PC-3 (cell line): Measurements from ENCODE around the gene TMEM184A. TPM values are rescaled to one million over a fixed set of nuclear protein-coding genes. Genes with fewer than 3 reads are reported as not detected.

Experiments
- ATAC-seq: fragments of 200-7000 bp; cut with Tn5 transposase; 2 replicates; pipeline ENCODE4 v1.9.1; 2020; ENCODE audit warnings: mild to moderate bottlenecking, moderate library complexity
- BruUV-seq: library from RNA; stranded (reverse); fragments of 400-500 nt; replicated peaks from 2 replicates; lab custom pipeline; 2021; lab: Mats Ljungman, UMichigan
- CTCF ChIA-PET: fragments of 300-600 bp; sonication (Branson Sonifier 250); formaldehyde crosslinking; loops from one replicate; lab custom pipeline; 2022; ENCODE audit warnings: antibody characterized with exemption; lab: Charles Lee
- POLR2A ChIA-PET: fragments of 300-600 bp; sonication (Branson Sonifier 250); formaldehyde crosslinking; loops from one replicate; lab custom pipeline; 2022; ENCODE audit warnings: antibody characterized with exemption; ENCODE audit not compliant: unreplicated experiment; lab: Charles Lee
- DNase-seq: peaks from one replicate; pipeline ENCODE4 v3.0.0-alpha.2; 2015
- H2AFZ ChIP-seq: fragments of 300-600 bp; sonication (generic); 2 replicates; pipeline ENCODE4 v1.6.0; 2016; ENCODE audit warnings: antibody characterized with exemption, low read length
- H3F3A ChIP-seq: fragments of 300-600 bp; sonication (generic); one replicate; pipeline ENCODE4 v1.6.0; 2017; ENCODE audit warnings: antibody characterized with exemption, low read length, control low read depth, mild to moderate bottlenecking; ENCODE audit not compliant: unreplicated experiment
- H3K27ac ChIP-seq: fragments of 300-600 bp; sonication (generic); 2 replicates; pipeline ENCODE4 v1.5.1; 2016; ENCODE audit warnings: mild to moderate bottlenecking, low read length
- H3K27me3 ChIP-seq: fragments of 300-600 bp; sonication (generic); 2 replicates; pipeline ENCODE4 v1.6.1; 2016; ENCODE audit warnings: low read length, mixed read lengths
- H3K36me3 ChIP-seq: fragments of 300-600 bp; sonication (generic); 2 replicates; pipeline ENCODE4 v1.6.1; 2016; ENCODE audit warnings: low read depth, mixed run types, low read length, mixed read lengths
- H3K4me1 ChIP-seq: fragments of 300-600 bp; sonication (generic); 2 replicates; pipeline ENCODE4 v1.5.1; 2016; ENCODE audit warnings: low read length; ENCODE audit not compliant: insufficient read depth
- H3K4me2 ChIP-seq: fragments of 300-600 bp; sonication (generic); 2 replicates; pipeline ENCODE4 v1.6.0; 2016; ENCODE audit warnings: low read length
- H3K4me3 ChIP-seq: fragments of 300-600 bp; sonication (generic); 2 replicates; pipeline ENCODE4 v1.5.1; 2016; ENCODE audit warnings: mild to moderate bottlenecking, low read length, mixed read lengths
- H3K79me2 ChIP-seq: fragments of 300-600 bp; sonication (generic); 2 replicates; pipeline ENCODE4 v1.6.1; 2017; ENCODE audit warnings: low read length, mixed read lengths
- H3K9ac ChIP-seq: fragments of 300-600 bp; sonication (generic); 2 replicates; pipeline ENCODE4 v1.6.0; 2016; ENCODE audit warnings: mild to moderate bottlenecking, low read length
- H3K9me2 ChIP-seq: fragments of 300-600 bp; sonication (generic); replicated peaks from 2 replicates; pipeline ENCODE4 v1.6.1; 2016; ENCODE audit warnings: mixed run types, low read length, mixed read lengths
- H3K9me3 ChIP-seq: fragments of 300-600 bp; sonication (generic); 2 replicates; pipeline ENCODE4 v1.6.1; 2016; ENCODE audit warnings: low read length, mixed read lengths
- H4K20me1 ChIP-seq: fragments of 300-600 bp; sonication (generic); 2 replicates; pipeline ENCODE4 v1.6.1; 2016; ENCODE audit warnings: low read length, mixed read lengths
- CTCF ChIP-seq: fragments of 300-600 bp; sonication (generic); conservative IDR thresholded peaks from 2 replicates; pipeline ENCODE4 v1.5.1; 2017; ENCODE audit warnings: antibody characterized with exemption, low read depth, mild to moderate bottlenecking, low read length
- EZH2 ChIP-seq: fragments of 300-600 bp; sonication (generic); IDR thresholded peaks from one replicate; pipeline ENCODE4 v1.6.1; 2017; ENCODE audit warnings: antibody characterized with exemption, mild to moderate bottlenecking, low read length; ENCODE audit not compliant: unreplicated experiment
- EZH2phosphoT487 ChIP-seq: fragments of 300-600 bp; sonication (generic); IDR thresholded peaks from 2 replicates; pipeline ENCODE4 v1.6.1; 2018; ENCODE audit warnings: mild to moderate bottlenecking, antibody characterized with exemption, low read length, borderline replicate concordance
- intact Hi-C: fragments of 100-400 bp; cut with micrococcal nuclease; formaldehyde crosslinking; loops from 2 replicates; pipeline ENCODE4 v1.9.0; 2023
- total RNA-seq: library from RNA; depleted of rRNA; stranded (reverse); fragments of >200 nt; gene quantifications from 2 replicates; pipeline ENCODE4 v1.2.3, GENCODE V29; 2014

Gene TMEM184A
- total RNA-seq, 1 experiment from 2014 or later, result 23.1 TPM

- POLR2A ChIA-PET, result no interaction called here
- intact Hi-C loops, result no loop called here
- no peak overlapping the region for H3K4me2 ChIP-seq
- H2AFZ ChIP-seq, result no peak overlapping the region
- H3K9ac ChIP-seq, result no peak overlapping the region
- H3K4me1 ChIP-seq, result peaks cover 21% of the 10 kb centered on the region
- no peaks in the 10 kb centered on the region for H3K27me3 ChIP-seq
- no peaks in the 10 kb centered on the region for H3K36me3 ChIP-seq
- H4K20me1 ChIP-seq, result no peaks in the 10 kb centered on the region
- ATAC-seq (no peak), DNase-seq (no peak)
- no TSS peak for BruUV-seq
- H3F3A ChIP-seq, result no peaks in the 10 kb centered on the region
- H3K4me3 ChIP-seq, result no peak overlapping the region
- TF ChIP-seq EZH2phosphoT487 (no peak), CTCF (no peak), EZH2 (no peak)
- no peaks in the 10 kb centered on the region for H3K79me2 ChIP-seq
- H3K9me3 ChIP-seq, result no peaks in the 10 kb centered on the region
- CTCF ChIA-PET, result no interaction called here
- no peaks in the 10 kb centered on the region for H3K9me2 ChIP-seq
- no peak overlapping the region for H3K27ac ChIP-seq
Observed at GRCh38 chr7:1514995-1515401, 41.0 kb downstream of the TMEM184A start.

- DNase-seq, result no peak
- H3K4me3 ChIP-seq, result no peak overlapping the region
- no peak overlapping the region for H3K27ac ChIP-seq
- intact Hi-C loops, result no loop called here
- BruUV-seq, result no TSS peak
- no peaks in the 10 kb centered on the region for H3F3A ChIP-seq
- TF ChIP-seq EZH2phosphoT487 (no peak), CTCF (no peak), EZH2 (no peak)
- H3K9me2 ChIP-seq, result no peaks in the 10 kb centered on the region
- no peaks in the 10 kb centered on the region for H4K20me1 ChIP-seq
- H3K4me2 ChIP-seq, result no peak overlapping the region
- H3K79me2 ChIP-seq, result no peaks in the 10 kb centered on the region
- no peak overlapping the region for H3K9ac ChIP-seq
- H3K36me3 ChIP-seq, result no peaks in the 10 kb centered on the region
- H3K4me1 ChIP-seq, result peaks cover 20% of the 10 kb centered on the region
- no peaks in the 10 kb centered on the region for H3K27me3 ChIP-seq
- CTCF ChIA-PET, result no interaction called here
- POLR2A ChIA-PET, result no interaction called here
- H3K9me3 ChIP-seq, result no peaks in the 10 kb centered on the region
- H2AFZ ChIP-seq, result no peak overlapping the region
- ATAC-seq, result no peak
Observed at GRCh38 chr7:1514407-1514806, 41.6 kb downstream of the TMEM184A start.

GRCh38 chr7:1513657-1514095 is 42.3 kb downstream of the TMEM184A start:
- CTCF ChIA-PET, result interaction anchor here (0.6 to 1.0 kb wide), 3 partner anchors 18 to 145 kb away, joined by 3 read pairs; partner anchors contain the start of gene TMEM184A
- H3K4me3 ChIP-seq, result no peak overlapping the region
- no peak for TF ChIP-seq EZH2phosphoT487
- TF ChIP-seq CTCF, result no peak
- no peak for TF ChIP-seq EZH2

More at GRCh38 chr7:1513657-1514095, 42.3 kb downstream of the TMEM184A start:
- Histone ChIP-seq H2AFZ (peak overlapping the region; percentile 67), H3K9me3 (no peaks in the 10 kb centered on the region), H3F3A (no peaks in the 10 kb centered on the region), H3K4me1 (peaks cover 20% of the 10 kb centered on the region), H3K4me2 (peak overlapping the region; percentile 58), H3K79me2 (no peaks in the 10 kb centered on the region), H3K9ac (peak overlapping the region; percentile 60), H3K36me3 (no peaks in the 10 kb centered on the region), H3K27ac (peak overlapping the region; percentile 80), H4K20me1 (no peaks in the 10 kb centered on the region), H3K9me2 (no peaks in the 10 kb centered on the region), H3K27me3 (no peaks in the 10 kb centered on the region)
- intact Hi-C loops, result no loop called here
- DNase-seq (no peak), ATAC-seq (no peak)
- BruUV-seq, result TSS peak; percentile 44
- POLR2A ChIA-PET, result no interaction called here
